ENCODE results near the gene SLC6A2. TPM values are rescaled to one million over a fixed set of nuclear protein-coding genes. Genes with fewer than 3 reads are reported as not detected.

The SLC6A2 gene
- total and polyA plus RNA-seq, 2 experiments from 2014 or later, result 0.35 to 0.39 TPM

- TF ChIP-seq ZNF462 (CRISPR knock-in tag; IDR thresholded peaks at IDR 0.05) (no peak), EZH2phosphoT487 (IDR thresholded peaks at IDR 0.05; ENCODE audit: unreplicated experiment) (no peak), ZNF114 (CRISPR knock-in tag; IDR thresholded peaks at IDR 0.05) (no peak), REST (IDR thresholded peaks at IDR 0.05; ENCODE audit: unreplicated experiment) (no peak)
These were observed 80.9 kb downstream of the SLC6A2 start (continued) for GRCh38 chr16:55736671-55737070.

GRCh38 chr16:55737318-55737717 is 81.5 kb downstream of the SLC6A2 start:
- no peak for ATAC-seq
- TF ChIP-seq CREB1 (CRISPR knock-in tag; IDR thresholded peaks at IDR 0.05; ENCODE audit: low read depth) (no peak), EZH2phosphoT487 (IDR thresholded peaks at IDR 0.05; ENCODE audit: unreplicated experiment) (no peak), ZNF331 (CRISPR knock-in tag; IDR thresholded peaks at IDR 0.05; ENCODE audit: low read depth) (no peak), ZNF462 (CRISPR knock-in tag; IDR thresholded peaks at IDR 0.05) (no peak), ZNF114 (CRISPR knock-in tag; IDR thresholded peaks at IDR 0.05) (no peak)

More at GRCh38 chr16:55737318-55737717, 81.5 kb downstream of the SLC6A2 start:
- H3K4me1 ChIP-seq (ENCODE audit: insufficient read depth), result no peaks in the 10 kb centered on the region
- no peaks in the 10 kb centered on the region for H3F3A ChIP-seq (replicated peaks; ENCODE audit: low read depth)
- DNase-seq (ENCODE audit: low spot score), result no peak
- H3K36me3 ChIP-seq (ENCODE audit: insufficient read depth), result no peaks in the 10 kb centered on the region
- Mint-ChIP-seq H3K4me3 (no peak overlapping the region), H3K9me3 (no peaks in the 10 kb centered on the region), H3K27ac (no peak overlapping the region), H3K4me1 (no peaks in the 10 kb centered on the region), H3K27me3 (ENCODE audit: insufficient read depth, low read depth, poor library complexity) (peaks cover 2% of the 10 kb centered on the region), H3K36me3 (ENCODE audit: low read depth) (no peaks in the 10 kb centered on the region)
- no peak overlapping the region for H3K4me3 ChIP-seq
- peaks cover 3% of the 10 kb centered on the region; the same call in 1 of the 2 replicates for H3K9me2 ChIP-seq (ENCODE audit: insufficient read depth)
- no peaks in the 10 kb centered on the region for H3K27me3 ChIP-seq (ENCODE audit: insufficient read depth)
- no peak overlapping the region for H2AFZ ChIP-seq
- H3K27ac ChIP-seq (ENCODE audit: low read depth), result no peak overlapping the region
- H3K4me2 ChIP-seq, result no peak overlapping the region
- H3K79me2 ChIP-seq (replicated peaks; ENCODE audit: insufficient read depth), result no peaks in the 10 kb centered on the region
- H4K20me1 ChIP-seq (replicated peaks; ENCODE audit: insufficient read depth), result no peaks in the 10 kb centered on the region
